Right atrium auricular region (tissue), 2 donors: Measurements from ENCODE around the gene DNAH2. TPM values are rescaled to one million over a fixed set of nuclear protein-coding genes. Genes with fewer than 3 reads are reported as not detected.
A peak's percentile ranks its signal among the peaks of the same experiment; 100 is the strongest.

Source experiments
- DNase-seq: peaks from one replicate; pipeline ENCODE4 v3.0.0-alpha.2; 2019; ENCODE audit warnings: low spot score
- H3K27ac ChIP-seq, 2 donors: fragments of 200-600 bp; sonication (generic); 1 replicate in 1 of 2; 2 replicates in 1 of 2; pipeline ENCODE4 v1.5.1; 2016 to 2019
- H3K27me3 ChIP-seq, 2 donors: fragments of 200-600 bp; sonication (generic); one replicate each; pipeline versions ENCODE4 v1.5.1 to v1.6.0; 2017 to 2019
- H3K36me3 ChIP-seq: fragments of 200-600 bp; sonication (generic); one replicate; pipeline ENCODE4 v1.5.1; 2016
- H3K4me1 ChIP-seq, 2 donors: fragments of 200-600 bp; sonication (generic); one replicate each; pipeline versions ENCODE4 v1.5.1 to v1.6.0; 2017 to 2019
- H3K4me3 ChIP-seq, 2 donors: fragments of 200-600 bp; sonication (generic); 1 replicate in 1 of 2; 2 replicates in 1 of 2; pipeline ENCODE4 v1.5.1; 2017 to 2019; ENCODE audit warnings: mild to moderate bottlenecking in 1 of 2, moderate library complexity in 1 of 2
- H3K9me3 ChIP-seq, 2 donors: fragments of 200-600 bp; sonication (generic); one replicate each; pipeline ENCODE4 v1.5.1; 2019
- CTCF ChIP-seq, 2 donors: fragments of 200-600 bp; sonication (generic); IDR thresholded peaks; one replicate each; pipeline ENCODE4 v1.5.1; 2019; ENCODE audit warnings: antibody characterized with exemption in 2 of 2
- total RNA-seq, 2 donors: library from RNA; depleted of rRNA; stranded (reverse); fragments of >200 nt; gene quantifications; one replicate each; pipeline ENCODE4 v1.1.0, GENCODE V29; 2016

DNAH2 gene
- total RNA-seq, 2 donors from 2014 or later, result 0.08 TPM; not detected in 1

GRCh38 chr17:7844292-7845154 is 127.0 kb downstream of the DNAH2 start:
- peaks cover 0 to 33% of the 10 kb centered on the region in 2 donors for H3K4me1 ChIP-seq
- H3K27ac ChIP-seq, result peak overlapping the region; percentile 98 to 100
- TF ChIP-seq CTCF (IDR thresholded peaks at IDR 0.05), result no peak
- DNase-seq, result peak; percentile 97
- H3K4me3 ChIP-seq, result peak overlapping the region; percentile 56 to 73
- no peaks in the 10 kb centered on the region for H3K9me3 ChIP-seq
- H3K27me3 ChIP-seq, result no peaks in the 10 kb centered on the region
- peaks cover 27% of the 10 kb centered on the region for H3K36me3 ChIP-seq

- H3K4me3 ChIP-seq, result peak overlapping the region; percentile 5 to 73
- H3K27me3 ChIP-seq, result no peaks in the 10 kb centered on the region
- H3K4me1 ChIP-seq, result peaks cover 0 to 24% of the 10 kb centered on the region in 2 donors
- no peak for DNase-seq
- peaks cover 37% of the 10 kb centered on the region for H3K36me3 ChIP-seq
- peak overlapping the region; percentile 98 to 100 for H3K27ac ChIP-seq
- no peaks in the 10 kb centered on the region for H3K9me3 ChIP-seq
- TF ChIP-seq CTCF (IDR thresholded peaks at IDR 0.05), result no peak
Measured at GRCh38 chr17:7845359-7846062, 128.0 kb downstream of the DNAH2 start.

GRCh38 chr17:7846063-7846735 is 128.7 kb downstream of the DNAH2 start:
- H3K4me3 ChIP-seq, result no peak overlapping the region
- no peak for DNase-seq
- no peaks in the 10 kb centered on the region for H3K9me3 ChIP-seq
- H3K4me1 ChIP-seq, result peaks cover 0 to 17% of the 10 kb centered on the region in 2 donors
- no peaks in the 10 kb centered on the region for H3K27me3 ChIP-seq
- no peak for TF ChIP-seq CTCF (IDR thresholded peaks at IDR 0.05)
- no peak overlapping the region for H3K27ac ChIP-seq
- peaks cover 44% of the 10 kb centered on the region for H3K36me3 ChIP-seq

GRCh38 chr17:7846765-7847661 is 129.5 kb downstream of the DNAH2 start:
- no peak for TF ChIP-seq CTCF (IDR thresholded peaks at IDR 0.05)
- Histone ChIP-seq H3K4me1 (peaks cover 0 to 16% of the 10 kb centered on the region in 2 donors), H3K27me3 (no peaks in the 10 kb centered on the region), H3K4me3 (no peak overlapping the region), H3K9me3 (no peaks in the 10 kb centered on the region), H3K36me3 (peaks cover 47% of the 10 kb centered on the region), H3K27ac (no peak overlapping the region)
- DNase-seq, result no peak

GRCh38 chr17:7848131-7848579 is 130.6 kb downstream of the DNAH2 start:
- no peak for DNase-seq
- H3K36me3 ChIP-seq, result peaks cover 59% of the 10 kb centered on the region

More at GRCh38 chr17:7848131-7848579, 130.6 kb downstream of the DNAH2 start:
- H3K27ac ChIP-seq, result no peak overlapping the region
- no peaks in the 10 kb centered on the region for H3K27me3 ChIP-seq
- H3K4me1 ChIP-seq, result peaks cover 0 to 22% of the 10 kb centered on the region in 2 donors
- H3K4me3 ChIP-seq, result no peak overlapping the region
- no peak for TF ChIP-seq CTCF (IDR thresholded peaks at IDR 0.05)
- no peaks in the 10 kb centered on the region for H3K9me3 ChIP-seq
